ENCODE results near the gene BAZ1A.

DNA sequence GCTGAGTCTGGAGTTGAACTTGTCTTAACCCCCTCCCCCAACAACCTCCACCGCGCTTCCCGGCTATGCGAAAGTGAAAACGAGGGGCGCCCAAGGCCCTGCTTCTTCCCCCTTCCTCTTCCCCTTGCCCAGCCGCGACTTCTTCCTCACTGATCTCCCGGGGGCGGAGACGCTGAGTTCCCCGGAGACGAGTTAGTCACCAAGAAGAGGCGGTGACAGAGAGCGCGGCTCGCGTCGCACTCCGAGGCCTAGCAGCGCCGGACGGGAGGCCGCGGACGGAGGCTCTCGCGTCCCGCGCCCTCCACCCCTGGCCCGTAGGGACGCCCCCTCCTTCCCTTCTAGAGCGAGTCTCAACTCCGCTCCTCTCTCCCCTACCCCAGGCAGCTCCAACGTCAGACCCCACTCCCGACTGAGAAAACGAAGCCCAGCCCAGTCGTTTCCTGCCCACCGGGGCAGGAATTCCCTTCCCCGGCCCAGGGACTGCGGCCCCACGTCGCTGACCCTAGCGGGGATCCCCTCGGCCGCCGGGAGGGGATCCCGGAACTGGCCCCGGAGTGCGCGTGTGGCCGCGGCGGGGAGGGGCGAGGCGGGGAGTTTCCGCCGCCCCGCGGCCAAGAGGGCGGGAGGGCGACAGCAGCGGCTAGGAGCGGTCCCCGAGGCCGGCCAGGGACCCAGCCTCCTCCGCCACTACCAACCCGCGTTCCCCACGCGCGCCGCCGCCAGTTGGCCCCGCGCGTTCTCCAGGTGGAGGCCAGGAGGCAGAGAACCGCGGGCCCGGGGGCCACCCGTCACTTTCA is 1.4 kb downstream of the BAZ1A start:
- TF ChIP-seq, protein P1, sequence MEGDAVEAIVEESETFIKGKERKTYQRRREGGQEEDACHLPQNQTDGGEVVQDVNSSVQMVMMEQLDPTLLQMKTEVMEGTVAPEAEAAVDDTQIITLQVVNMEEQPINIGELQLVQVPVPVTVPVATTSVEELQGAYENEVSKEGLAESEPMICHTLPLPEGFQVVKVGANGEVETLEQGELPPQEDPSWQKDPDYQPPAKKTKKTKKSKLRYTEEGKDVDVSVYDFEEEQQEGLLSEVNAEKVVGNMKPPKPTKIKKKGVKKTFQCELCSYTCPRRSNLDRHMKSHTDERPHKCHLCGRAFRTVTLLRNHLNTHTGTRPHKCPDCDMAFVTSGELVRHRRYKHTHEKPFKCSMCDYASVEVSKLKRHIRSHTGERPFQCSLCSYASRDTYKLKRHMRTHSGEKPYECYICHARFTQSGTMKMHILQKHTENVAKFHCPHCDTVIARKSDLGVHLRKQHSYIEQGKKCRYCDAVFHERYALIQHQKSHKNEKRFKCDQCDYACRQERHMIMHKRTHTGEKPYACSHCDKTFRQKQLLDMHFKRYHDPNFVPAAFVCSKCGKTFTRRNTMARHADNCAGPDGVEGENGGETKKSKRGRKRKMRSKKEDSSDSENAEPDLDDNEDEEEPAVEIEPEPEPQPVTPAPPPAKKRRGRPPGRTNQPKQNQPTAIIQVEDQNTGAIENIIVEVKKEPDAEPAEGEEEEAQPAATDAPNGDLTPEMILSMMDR (IDR thresholded peaks at IDR 0.05): peak in 1 of 6 experiments; percentile 1
- TF ChIP-seq POLR2A (IDR thresholded peaks at IDR 0.05): peak in 1 of 2 donors; percentile 81
